Pancreas (tissue), 10 donors: ENCODE results near the gene EEF1A2. TPM values are rescaled to one million over a fixed set of nuclear protein-coding genes. Genes with fewer than 3 reads are reported as not detected.
A peak's percentile ranks its signal among the peaks of the same experiment; 100 is the strongest.

Experiments used
- ATAC-seq, 4 donors: fragments of 200-7000 bp; cut with Tn5 transposase; one replicate each; pipeline versions ENCODE4 v1.8.0 to v1.9.1; 2020; ENCODE audit warnings: mild to moderate bottlenecking in 4 of 4, moderate library complexity in 4 of 4
- DNase-seq, 6 donors: peaks; one replicate each; pipeline ENCODE4 v3.0.0-alpha.2; 2020
- FAIRE-seq: peaks from 2 replicates; lab custom pipeline; 2012; peaks lifted over from hg19 to GRCh38; lab: Jason Lieb, UNC
- H3K27ac ChIP-seq, 4 donors: fragments of 200-600 bp; sonication (generic); 1 replicate in 3 of 4; 2 replicates in 1 of 4; pipeline versions ENCODE4 v1.5.0 to v1.8.0; 2020
- H3K27me3 ChIP-seq, 4 donors: fragments of 200-600 bp; one replicate each; pipeline ENCODE4 v1.8.0; 2021
- H3K36me3 ChIP-seq, 3 donors: fragments of 200-600 bp; sonication (generic) in 1 of 3; one replicate each; pipeline versions ENCODE4 v1.5.0 to v1.8.0; 2020 to 2021
- H3K4me1 ChIP-seq, 3 donors: fragments of 200-600 bp; one replicate each; pipeline ENCODE4 v1.8.0; 2021
- H3K4me3 ChIP-seq, 4 donors: fragments of 200-600 bp; sonication (generic) in 2 of 4; one replicate each; pipeline versions ENCODE4 v1.5.0 to v1.8.0; 2020 to 2021
- H3K9me3 ChIP-seq, 4 donors: fragments of 200-600 bp; one replicate each; pipeline ENCODE4 v1.8.0; 2021
- WGBS, 2 donors: extraction: QIAGEN DNeasy Blood & Tissue Kit; methylation state at CpG; one replicate each; pipeline ENCODE4 v1.1.7; 2013; 5-methylcytosine and 5-hydroxymethylcytosine counted together
- intact Hi-C, 3 donors: fragments of 100-400 bp; cut with DNase I; formaldehyde crosslinking; loops; one replicate each; pipeline versions ENCODE4 v1.11.1 to v1.14.2; 2022
- polyA plus RNA-seq, 2 donors: library from polyadenylated mRNA; stranded (reverse); fragments of 200-250 nt; gene quantifications; one replicate each; pipeline ENCODE4 v1.2.3, GENCODE V29; 2013
- total RNA-seq, 6 donors: library from RNA; stranded (reverse); fragmentation: NEBNext Ultra II Directional in 4 of 6; extraction: Animal tissue kit (Norgen Biotek cat#: 25700) in 4 of 6; gene quantifications; one replicate each; pipeline versions ENCODE4 v1.2.1 to v1.2.4, GENCODE V29; 2021 to 2023
- TF ChIP-seq, protein P1 (sequence below), 4 donors: fragments of 200-600 bp; sonication (generic) in 3 of 4; IDR thresholded peaks; one replicate each; pipeline versions ENCODE4 v1.5.0 to v1.8.0; 2021; ENCODE audit warnings: antibody characterized with exemption in 4 of 4
- donor health status: healthy with polysubstance abuse.
- donor health status: DM: no; HTN: no; CAD: no; lungs with moderate emphysema.
- donor health status: DM: no; HTN: no; CAD: no.
- donor health status: control.
- donor health status: control.
- donor health status: Bipolar disorder and iron deficiency.
- donor health status: DM: yes; HTN: yes; CAD: no.
- donor health status: DM: no; HTN: no; CAD: no.
- donor health status: DM: no; HTN: no; CAD: no.
- donor health status: DM: yes; HTN: yes; CAD: no.

EEF1A2 gene
- total and polyA plus RNA-seq, 8 donors: 5.0 to 86.9 (median 19.7) TPM

DNA sequence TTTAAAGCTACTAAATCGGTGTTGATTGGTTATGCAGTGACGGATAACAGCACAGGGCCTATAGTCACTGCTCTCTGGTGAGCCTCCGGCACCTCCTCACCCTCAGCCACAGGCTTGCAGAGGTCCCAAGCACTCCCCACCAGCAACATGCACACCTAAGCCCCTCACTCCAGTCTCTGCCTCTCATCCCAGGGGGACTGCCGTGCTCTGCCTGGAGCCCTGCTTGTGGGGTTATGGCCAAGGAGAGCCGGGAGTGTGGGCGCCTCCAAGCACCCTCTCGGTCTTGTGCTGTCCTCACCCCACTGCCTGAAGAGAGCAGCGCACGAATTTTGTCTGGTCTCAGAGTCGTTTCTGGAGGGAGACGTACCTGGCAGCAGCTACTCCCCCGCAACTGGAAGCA is 6.8 kb upstream of the EEF1A2 start:
- TF ChIP-seq, protein P1, sequence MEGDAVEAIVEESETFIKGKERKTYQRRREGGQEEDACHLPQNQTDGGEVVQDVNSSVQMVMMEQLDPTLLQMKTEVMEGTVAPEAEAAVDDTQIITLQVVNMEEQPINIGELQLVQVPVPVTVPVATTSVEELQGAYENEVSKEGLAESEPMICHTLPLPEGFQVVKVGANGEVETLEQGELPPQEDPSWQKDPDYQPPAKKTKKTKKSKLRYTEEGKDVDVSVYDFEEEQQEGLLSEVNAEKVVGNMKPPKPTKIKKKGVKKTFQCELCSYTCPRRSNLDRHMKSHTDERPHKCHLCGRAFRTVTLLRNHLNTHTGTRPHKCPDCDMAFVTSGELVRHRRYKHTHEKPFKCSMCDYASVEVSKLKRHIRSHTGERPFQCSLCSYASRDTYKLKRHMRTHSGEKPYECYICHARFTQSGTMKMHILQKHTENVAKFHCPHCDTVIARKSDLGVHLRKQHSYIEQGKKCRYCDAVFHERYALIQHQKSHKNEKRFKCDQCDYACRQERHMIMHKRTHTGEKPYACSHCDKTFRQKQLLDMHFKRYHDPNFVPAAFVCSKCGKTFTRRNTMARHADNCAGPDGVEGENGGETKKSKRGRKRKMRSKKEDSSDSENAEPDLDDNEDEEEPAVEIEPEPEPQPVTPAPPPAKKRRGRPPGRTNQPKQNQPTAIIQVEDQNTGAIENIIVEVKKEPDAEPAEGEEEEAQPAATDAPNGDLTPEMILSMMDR (IDR thresholded peaks at IDR 0.05): no peak
- H3K27ac ChIP-seq: no peak overlapping the region
- no peak overlapping the region for H3K4me3 ChIP-seq
- no peaks in the 10 kb centered on the region for H3K36me3 ChIP-seq
- intact Hi-C loops: no loop called here
- no peaks in the 10 kb centered on the region for H3K9me3 ChIP-seq
- no peaks in the 10 kb centered on the region for H3K27me3 ChIP-seq
- FAIRE-seq: no peak
- 81 to 84% methylated on average over 12 of the region's 12 CpGs for WGBS, 2 donors
- no peaks in the 10 kb centered on the region for H3K4me1 ChIP-seq
- DNase-seq: peak in 2 of 6 donors; percentile 16 to 36
- ATAC-seq: no peak

DNA sequence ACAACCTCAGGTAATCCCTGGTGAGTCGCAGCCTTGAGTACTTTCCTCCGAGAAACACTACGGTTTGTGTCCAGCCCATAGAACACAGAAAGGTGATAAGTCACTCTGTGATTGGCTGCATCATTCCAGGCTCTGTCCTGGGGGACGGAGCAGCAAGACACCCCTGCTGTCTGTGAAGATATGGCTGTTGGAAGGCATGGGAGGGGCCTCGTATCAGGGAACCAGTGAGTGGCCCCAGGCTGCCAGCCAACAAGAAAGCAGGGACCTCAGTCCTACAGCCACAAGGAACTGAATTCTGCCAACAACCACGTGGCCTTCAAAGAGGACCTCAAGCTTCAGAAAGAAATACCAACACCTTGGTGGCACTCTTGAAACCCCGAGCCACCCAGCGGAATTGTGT is 6.4 kb upstream of the EEF1A2 start:
- intact Hi-C loops: no loop called here
- DNase-seq (no peak), FAIRE-seq (no peak), ATAC-seq (no peak)
- TF ChIP-seq, protein P1 (IDR thresholded peaks at IDR 0.05): no peak
- 74 to 82% methylated on average over 8 of the region's 8 CpGs for WGBS, 2 donors
- H3K9me3 ChIP-seq: no peaks in the 10 kb centered on the region
- H3K27me3 ChIP-seq: no peaks in the 10 kb centered on the region
- no peaks in the 10 kb centered on the region for H3K4me1 ChIP-seq
- H3K27ac ChIP-seq: no peak overlapping the region
- no peaks in the 10 kb centered on the region for H3K36me3 ChIP-seq
- H3K4me3 ChIP-seq: no peak overlapping the region

DNA sequence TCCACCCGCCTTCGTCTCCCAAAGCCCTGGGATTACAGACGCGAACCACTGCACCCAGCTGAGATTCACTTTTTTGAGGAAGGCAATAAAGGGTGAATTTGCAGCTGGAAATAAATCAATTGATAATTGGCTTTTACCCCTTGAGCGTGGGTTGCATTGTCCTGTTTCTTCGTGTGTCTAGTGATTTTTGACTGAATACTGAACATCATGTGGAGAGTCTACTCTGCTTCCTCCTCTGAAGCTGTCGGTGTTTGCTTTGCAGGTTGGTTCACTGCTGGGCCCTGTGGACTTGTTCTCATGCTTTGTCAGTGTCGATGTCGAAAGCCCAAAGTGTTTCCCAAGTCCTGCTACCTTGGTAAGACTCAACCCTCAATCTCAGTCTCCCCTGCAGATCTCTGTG is 5.8 kb upstream of the EEF1A2 start:
- Histone ChIP-seq H3K27ac (no peak overlapping the region), H3K36me3 (no peaks in the 10 kb centered on the region), H3K27me3 (no peaks in the 10 kb centered on the region), H3K9me3 (no peaks in the 10 kb centered on the region), H3K4me3 (no peak overlapping the region), H3K4me1 (no peaks in the 10 kb centered on the region)
- DNase-seq (no peak), ATAC-seq (no peak), FAIRE-seq (no peak)
- intact Hi-C loops: no loop called here
- TF ChIP-seq, protein P1 (IDR thresholded peaks at IDR 0.05): no peak
- WGBS, 2 donors: 76 to 80% methylated on average over 9 of the region's 9 CpGs

DNA sequence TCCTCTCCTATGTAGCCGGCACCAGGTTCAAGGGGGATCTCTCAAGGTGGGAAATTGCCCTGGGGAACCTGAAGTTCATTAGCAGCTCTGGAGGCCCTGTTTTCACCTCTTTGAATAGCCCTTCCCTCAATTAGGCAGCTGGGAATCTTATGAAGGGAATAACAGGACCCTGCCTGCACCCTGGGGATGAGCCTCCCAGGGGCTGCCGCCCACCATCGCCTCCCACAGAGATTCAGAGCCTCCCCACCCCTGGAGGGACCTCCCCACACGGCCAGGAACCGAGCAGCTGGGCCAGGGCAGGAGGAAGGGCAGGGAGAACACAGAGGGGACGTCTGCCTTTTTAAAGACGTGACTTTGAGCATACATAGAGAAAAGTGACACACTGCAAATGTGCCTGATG is 4.6 kb upstream of the EEF1A2 start:
- no peak for ATAC-seq

DNA sequence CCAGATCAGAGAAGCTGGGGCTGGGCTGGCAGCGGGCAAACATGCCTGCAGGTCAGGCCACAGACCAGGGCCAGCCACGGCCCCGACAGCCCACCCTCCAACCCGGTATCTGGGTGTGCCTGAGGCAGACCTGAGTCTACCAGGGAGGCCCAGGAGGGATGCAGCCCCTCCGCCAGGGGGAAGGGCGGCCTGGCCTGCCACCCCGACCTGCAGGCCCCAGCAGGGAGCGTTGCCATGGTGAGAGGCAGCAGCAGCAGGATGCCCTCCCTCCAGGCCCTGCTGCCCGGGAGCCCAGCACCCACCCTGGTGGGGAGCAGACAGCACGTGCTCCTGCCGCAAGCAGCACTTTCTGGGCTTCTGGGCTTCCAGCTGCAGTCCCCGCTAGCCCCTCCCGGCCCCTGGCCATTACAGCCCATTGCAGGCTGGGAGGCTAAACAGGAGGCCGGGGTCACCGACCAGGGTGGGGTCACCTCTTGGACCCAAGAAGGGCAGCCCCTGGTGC is 3.8 kb upstream of the EEF1A2 start:
- no peak overlapping the region for H3K4me3 ChIP-seq
- H3K4me1 ChIP-seq: no peaks in the 10 kb centered on the region
- TF ChIP-seq, protein P1 (IDR thresholded peaks at IDR 0.05): no peak
- H3K36me3 ChIP-seq: no peaks in the 10 kb centered on the region
- FAIRE-seq (no peak), DNase-seq (no peak), ATAC-seq (peak in 2 of 4 donors; percentile 18 to 28)
- WGBS, 2 donors: 56 to 62% methylated on average over 13 to 15 of the region's 15 CpGs
- intact Hi-C loops: no loop called here
- H3K27me3 ChIP-seq: no peaks in the 10 kb centered on the region
- no peaks in the 10 kb centered on the region for H3K9me3 ChIP-seq
- H3K27ac ChIP-seq: no peak overlapping the region

More for the DNA sequence above, 4.6 kb upstream of the EEF1A2 start:
- Histone ChIP-seq H3K36me3 (no peaks in the 10 kb centered on the region), H3K9me3 (no peaks in the 10 kb centered on the region), H3K27me3 (no peaks in the 10 kb centered on the region), H3K27ac (no peak overlapping the region), H3K4me1 (no peaks in the 10 kb centered on the region), H3K4me3 (no peak overlapping the region)
- FAIRE-seq: no peak
- intact Hi-C loops: no loop called here
- TF ChIP-seq, protein P1 (IDR thresholded peaks at IDR 0.05): no peak
- DNase-seq: peak in 1 of 6 donors; percentile 23
- 47% methylated on average over 7 of the region's 7 CpGs for WGBS, 2 donors
